ENCODE data around the gene HECW1. TPM values are rescaled to one million over a fixed set of nuclear protein-coding genes. Genes with fewer than 3 reads are reported as not detected.

Gene HECW1
- total and polyA plus RNA-seq, 2 experiments from 2014 or later, result 11.0 to 21.8 TPM

DNA sequence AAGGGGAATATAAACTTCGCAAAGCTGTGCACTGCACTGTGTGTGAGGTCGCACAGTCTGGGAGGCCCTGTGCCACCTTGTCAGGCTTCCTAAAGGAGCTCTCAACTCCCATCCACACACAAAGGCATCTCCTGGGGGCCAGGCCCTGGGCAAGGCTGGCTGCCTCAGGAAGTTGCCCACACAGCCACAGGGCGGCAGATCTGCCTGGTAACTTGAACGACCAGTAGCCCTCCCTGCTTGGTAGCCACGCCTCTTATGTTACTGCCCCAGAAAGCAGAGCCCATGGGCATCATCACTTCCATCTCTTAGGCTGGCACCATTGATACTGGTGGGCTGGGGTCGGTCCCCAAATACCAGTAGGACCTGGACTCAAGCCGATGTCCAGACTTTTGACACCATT lies 82.8 kb downstream of the HECW1 start (continued):
- TF ChIP-seq, protein P1, sequence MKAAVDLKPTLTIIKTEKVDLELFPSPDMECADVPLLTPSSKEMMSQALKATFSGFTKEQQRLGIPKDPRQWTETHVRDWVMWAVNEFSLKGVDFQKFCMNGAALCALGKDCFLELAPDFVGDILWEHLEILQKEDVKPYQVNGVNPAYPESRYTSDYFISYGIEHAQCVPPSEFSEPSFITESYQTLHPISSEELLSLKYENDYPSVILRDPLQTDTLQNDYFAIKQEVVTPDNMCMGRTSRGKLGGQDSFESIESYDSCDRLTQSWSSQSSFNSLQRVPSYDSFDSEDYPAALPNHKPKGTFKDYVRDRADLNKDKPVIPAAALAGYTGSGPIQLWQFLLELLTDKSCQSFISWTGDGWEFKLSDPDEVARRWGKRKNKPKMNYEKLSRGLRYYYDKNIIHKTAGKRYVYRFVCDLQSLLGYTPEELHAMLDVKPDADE (IDR thresholded peaks at IDR 0.05), result no peak

DNA sequence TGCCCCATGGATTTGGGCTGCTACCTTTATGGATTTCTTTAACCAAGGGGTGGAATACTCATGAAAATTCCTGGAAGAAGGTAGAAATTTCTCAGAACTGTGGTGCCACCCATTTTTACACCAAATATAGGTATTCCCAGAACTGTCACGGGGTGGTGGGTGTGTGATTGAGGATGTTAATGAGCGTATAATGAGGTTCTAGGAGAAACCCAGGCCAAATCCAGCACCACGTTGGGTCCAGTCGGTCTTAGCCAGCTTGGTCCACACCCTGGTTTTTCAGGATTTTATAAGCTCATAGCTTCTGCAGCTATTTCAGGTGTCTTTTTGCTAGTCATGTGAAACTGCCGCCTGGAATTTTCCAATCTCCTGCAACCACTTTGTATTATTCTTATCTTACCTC lies 83.3 kb downstream of the HECW1 start:
- no peak overlapping the region for H3K4me3 Mint-ChIP-seq
- peaks cover 41% of the 10 kb centered on the region for H3K4me1 Mint-ChIP-seq
- no peak for TF ChIP-seq JUNB (IDR thresholded peaks at IDR 0.05; ENCODE audit: unreplicated experiment)
- TF ChIP-seq, protein P2, sequence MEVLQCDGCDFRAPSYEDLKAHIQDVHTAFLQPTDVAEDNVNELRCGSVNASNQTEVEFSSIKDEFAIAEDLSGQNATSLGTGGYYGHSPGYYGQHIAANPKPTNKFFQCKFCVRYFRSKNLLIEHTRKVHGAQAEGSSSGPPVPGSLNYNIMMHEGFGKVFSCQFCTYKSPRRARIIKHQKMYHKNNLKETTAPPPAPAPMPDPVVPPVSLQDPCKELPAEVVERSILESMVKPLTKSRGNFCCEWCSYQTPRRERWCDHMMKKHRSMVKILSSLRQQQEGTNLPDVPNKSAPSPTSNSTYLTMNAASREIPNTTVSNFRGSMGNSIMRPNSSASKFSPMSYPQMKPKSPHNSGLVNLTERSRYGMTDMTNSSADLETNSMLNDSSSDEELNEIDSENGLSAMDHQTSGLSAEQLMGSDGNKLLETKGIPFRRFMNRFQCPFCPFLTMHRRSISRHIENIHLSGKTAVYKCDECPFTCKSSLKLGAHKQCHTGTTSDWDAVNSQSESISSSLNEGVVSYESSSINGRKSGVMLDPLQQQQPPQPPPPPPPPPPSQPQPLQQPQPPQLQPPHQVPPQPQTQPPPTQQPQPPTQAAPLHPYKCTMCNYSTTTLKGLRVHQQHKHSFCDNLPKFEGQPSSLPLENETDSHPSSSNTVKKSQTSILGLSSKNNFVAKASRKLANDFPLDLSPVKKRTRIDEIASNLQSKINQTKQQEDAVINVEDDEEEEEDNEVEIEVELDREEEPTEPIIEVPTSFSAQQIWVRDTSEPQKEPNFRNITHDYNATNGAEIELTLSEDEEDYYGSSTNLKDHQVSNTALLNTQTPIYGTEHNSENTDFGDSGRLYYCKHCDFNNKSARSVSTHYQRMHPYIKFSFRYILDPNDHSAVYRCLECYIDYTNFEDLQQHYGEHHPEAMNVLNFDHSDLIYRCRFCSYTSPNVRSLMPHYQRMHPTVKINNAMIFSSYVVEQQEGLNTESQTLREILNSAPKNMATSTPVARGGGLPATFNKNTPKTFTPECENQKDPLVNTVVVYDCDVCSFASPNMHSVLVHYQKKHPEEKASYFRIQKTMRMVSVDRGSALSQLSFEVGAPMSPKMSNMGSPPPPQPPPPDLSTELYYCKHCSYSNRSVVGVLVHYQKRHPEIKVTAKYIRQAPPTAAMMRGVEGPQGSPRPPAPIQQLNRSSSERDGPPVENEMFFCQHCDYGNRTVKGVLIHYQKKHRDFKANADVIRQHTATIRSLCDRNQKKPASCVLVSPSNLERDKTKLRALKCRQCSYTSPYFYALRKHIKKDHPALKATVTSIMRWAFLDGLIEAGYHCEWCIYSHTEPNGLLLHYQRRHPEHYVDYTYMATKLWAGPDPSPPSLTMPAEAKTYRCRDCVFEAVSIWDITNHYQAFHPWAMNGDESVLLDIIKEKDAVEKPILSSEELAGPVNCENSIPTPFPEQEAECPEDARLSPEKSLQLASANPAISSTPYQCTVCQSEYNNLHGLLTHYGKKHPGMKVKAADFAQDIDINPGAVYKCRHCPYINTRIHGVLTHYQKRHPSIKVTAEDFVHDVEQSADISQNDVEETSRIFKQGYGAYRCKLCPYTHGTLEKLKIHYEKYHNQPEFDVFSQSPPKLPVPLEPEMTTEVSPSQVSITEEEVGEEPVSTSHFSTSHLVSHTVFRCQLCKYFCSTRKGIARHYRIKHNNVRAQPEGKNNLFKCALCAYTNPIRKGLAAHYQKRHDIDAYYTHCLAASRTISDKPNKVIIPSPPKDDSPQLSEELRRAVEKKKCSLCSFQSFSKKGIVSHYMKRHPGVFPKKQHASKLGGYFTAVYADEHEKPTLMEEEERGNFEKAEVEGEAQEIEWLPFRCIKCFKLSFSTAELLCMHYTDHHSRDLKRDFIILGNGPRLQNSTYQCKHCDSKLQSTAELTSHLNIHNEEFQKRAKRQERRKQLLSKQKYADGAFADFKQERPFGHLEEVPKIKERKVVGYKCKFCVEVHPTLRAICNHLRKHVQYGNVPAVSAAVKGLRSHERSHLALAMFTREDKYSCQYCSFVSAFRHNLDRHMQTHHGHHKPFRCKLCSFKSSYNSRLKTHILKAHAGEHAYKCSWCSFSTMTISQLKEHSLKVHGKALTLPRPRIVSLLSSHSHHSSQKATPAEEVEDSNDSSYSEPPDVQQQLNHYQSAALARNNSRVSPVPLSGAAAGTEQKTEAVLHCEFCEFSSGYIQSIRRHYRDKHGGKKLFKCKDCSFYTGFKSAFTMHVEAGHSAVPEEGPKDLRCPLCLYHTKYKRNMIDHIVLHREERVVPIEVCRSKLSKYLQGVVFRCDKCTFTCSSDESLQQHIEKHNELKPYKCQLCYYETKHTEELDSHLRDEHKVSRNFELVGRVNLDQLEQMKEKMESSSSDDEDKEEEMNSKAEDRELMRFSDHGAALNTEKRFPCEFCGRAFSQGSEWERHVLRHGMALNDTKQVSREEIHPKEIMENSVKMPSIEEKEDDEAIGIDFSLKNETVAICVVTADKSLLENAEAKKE (CRISPR knock-in tag; IDR thresholded peaks at IDR 0.05), result no peak
- TF ChIP-seq, protein P3, sequence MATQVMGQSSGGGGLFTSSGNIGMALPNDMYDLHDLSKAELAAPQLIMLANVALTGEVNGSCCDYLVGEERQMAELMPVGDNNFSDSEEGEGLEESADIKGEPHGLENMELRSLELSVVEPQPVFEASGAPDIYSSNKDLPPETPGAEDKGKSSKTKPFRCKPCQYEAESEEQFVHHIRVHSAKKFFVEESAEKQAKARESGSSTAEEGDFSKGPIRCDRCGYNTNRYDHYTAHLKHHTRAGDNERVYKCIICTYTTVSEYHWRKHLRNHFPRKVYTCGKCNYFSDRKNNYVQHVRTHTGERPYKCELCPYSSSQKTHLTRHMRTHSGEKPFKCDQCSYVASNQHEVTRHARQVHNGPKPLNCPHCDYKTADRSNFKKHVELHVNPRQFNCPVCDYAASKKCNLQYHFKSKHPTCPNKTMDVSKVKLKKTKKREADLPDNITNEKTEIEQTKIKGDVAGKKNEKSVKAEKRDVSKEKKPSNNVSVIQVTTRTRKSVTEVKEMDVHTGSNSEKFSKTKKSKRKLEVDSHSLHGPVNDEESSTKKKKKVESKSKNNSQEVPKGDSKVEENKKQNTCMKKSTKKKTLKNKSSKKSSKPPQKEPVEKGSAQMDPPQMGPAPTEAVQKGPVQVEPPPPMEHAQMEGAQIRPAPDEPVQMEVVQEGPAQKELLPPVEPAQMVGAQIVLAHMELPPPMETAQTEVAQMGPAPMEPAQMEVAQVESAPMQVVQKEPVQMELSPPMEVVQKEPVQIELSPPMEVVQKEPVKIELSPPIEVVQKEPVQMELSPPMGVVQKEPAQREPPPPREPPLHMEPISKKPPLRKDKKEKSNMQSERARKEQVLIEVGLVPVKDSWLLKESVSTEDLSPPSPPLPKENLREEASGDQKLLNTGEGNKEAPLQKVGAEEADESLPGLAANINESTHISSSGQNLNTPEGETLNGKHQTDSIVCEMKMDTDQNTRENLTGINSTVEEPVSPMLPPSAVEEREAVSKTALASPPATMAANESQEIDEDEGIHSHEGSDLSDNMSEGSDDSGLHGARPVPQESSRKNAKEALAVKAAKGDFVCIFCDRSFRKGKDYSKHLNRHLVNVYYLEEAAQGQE (IDR thresholded peaks at IDR 0.05; ENCODE audit: unreplicated experiment), result no peak
- no peak for TF ChIP-seq CREB1 (CRISPR knock-in tag; IDR thresholded peaks at IDR 0.05; ENCODE audit: low read depth)
- no peak for TF ChIP-seq POLR2AphosphoS5 (IDR thresholded peaks at IDR 0.05; ENCODE audit: low read depth)
- TF ChIP-seq, protein P4, sequence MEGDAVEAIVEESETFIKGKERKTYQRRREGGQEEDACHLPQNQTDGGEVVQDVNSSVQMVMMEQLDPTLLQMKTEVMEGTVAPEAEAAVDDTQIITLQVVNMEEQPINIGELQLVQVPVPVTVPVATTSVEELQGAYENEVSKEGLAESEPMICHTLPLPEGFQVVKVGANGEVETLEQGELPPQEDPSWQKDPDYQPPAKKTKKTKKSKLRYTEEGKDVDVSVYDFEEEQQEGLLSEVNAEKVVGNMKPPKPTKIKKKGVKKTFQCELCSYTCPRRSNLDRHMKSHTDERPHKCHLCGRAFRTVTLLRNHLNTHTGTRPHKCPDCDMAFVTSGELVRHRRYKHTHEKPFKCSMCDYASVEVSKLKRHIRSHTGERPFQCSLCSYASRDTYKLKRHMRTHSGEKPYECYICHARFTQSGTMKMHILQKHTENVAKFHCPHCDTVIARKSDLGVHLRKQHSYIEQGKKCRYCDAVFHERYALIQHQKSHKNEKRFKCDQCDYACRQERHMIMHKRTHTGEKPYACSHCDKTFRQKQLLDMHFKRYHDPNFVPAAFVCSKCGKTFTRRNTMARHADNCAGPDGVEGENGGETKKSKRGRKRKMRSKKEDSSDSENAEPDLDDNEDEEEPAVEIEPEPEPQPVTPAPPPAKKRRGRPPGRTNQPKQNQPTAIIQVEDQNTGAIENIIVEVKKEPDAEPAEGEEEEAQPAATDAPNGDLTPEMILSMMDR (conservative IDR thresholded peaks at IDR 0.05; ENCODE audit: low read depth in 2 of 2), result no peak
- TF ChIP-seq NANOG (IDR thresholded peaks at IDR 0.05; ENCODE audit: borderline replicate concordance), result no peak
- TF ChIP-seq, protein P1 (IDR thresholded peaks at IDR 0.05), result no peak
- no peak for TF ChIP-seq ZNF331 (CRISPR knock-in tag; IDR thresholded peaks at IDR 0.05; ENCODE audit: low read depth)
- TF ChIP-seq ZNF114 (CRISPR knock-in tag; IDR thresholded peaks at IDR 0.05), result no peak
- TF ChIP-seq EZH2phosphoT487 (IDR thresholded peaks at IDR 0.05; ENCODE audit: unreplicated experiment), result no peak
- no peak for TF ChIP-seq EZH2 (IDR thresholded peaks at IDR 0.05; ENCODE audit: low read depth, unreplicated experiment)

More for the DNA sequence above, 83.3 kb downstream of the HECW1 start:
- Histone ChIP-seq H4K20me1 (replicated peaks; ENCODE audit: insufficient read depth) (no peaks in the 10 kb centered on the region), H3K9me2 (ENCODE audit: insufficient read depth) (peaks cover 8% of the 10 kb centered on the region; the same call in 1 of the 2 replicates), H3K4me1 (ENCODE audit: insufficient read depth) (peaks cover 41% of the 10 kb centered on the region), H3K79me2 (replicated peaks; ENCODE audit: insufficient read depth) (no peaks in the 10 kb centered on the region), H3K4me2 (no peak overlapping the region), H3K36me3 (ENCODE audit: insufficient read depth) (no peaks in the 10 kb centered on the region), H3K4me3 (no peak overlapping the region), H3K27me3 (ENCODE audit: insufficient read depth) (no peaks in the 10 kb centered on the region), H2AFZ (no peak overlapping the region), H3K27ac (ENCODE audit: low read depth) (no peak overlapping the region; the same call in 1 of the 2 replicates), H3F3A (replicated peaks; ENCODE audit: low read depth) (no peaks in the 10 kb centered on the region)
- H3K9me3 Mint-ChIP-seq, result no peaks in the 10 kb centered on the region
- ATAC-seq (no peak), DNase-seq (ENCODE audit: low spot score) (no peak)
- H3K27ac Mint-ChIP-seq, result no peak overlapping the region
- H3K36me3 Mint-ChIP-seq (ENCODE audit: low read depth), result no peaks in the 10 kb centered on the region
- peaks cover 4% of the 10 kb centered on the region for H3K27me3 Mint-ChIP-seq (ENCODE audit: insufficient read depth, low read depth, poor library complexity)
